Measurements from ENCODE around the gene TRIP13.

Gene TRIP13

GRCh38 chr5:882253-883183 is 10.2 kb upstream of the TRIP13 start:
- no peak for TF ChIP-seq CTCF (IDR thresholded peaks at IDR 0.05)

GRCh38 chr5:883475-884181 is 9.1 kb upstream of the TRIP13 start:
- no peak for TF ChIP-seq CTCF (IDR thresholded peaks at IDR 0.05)

- TF ChIP-seq CTCF (IDR thresholded peaks at IDR 0.05), result no peak
Observed at GRCh38 chr5:884345-885126, 8.1 kb upstream of the TRIP13 start.

GRCh38 chr5:885127-885442 is 7.6 kb upstream of the TRIP13 start:
- TF ChIP-seq CTCF (IDR thresholded peaks at IDR 0.05), result no peak

GRCh38 chr5:885529-885928 is 7.2 kb upstream of the TRIP13 start:
- no peak for TF ChIP-seq CTCF (IDR thresholded peaks at IDR 0.05)

- TF ChIP-seq CTCF (IDR thresholded peaks at IDR 0.05), result no peak
Observed at GRCh38 chr5:886036-886435, 6.6 kb upstream of the TRIP13 start.

- no peak for TF ChIP-seq CTCF (IDR thresholded peaks at IDR 0.05)
Observed at GRCh38 chr5:886716-887325, 5.9 kb upstream of the TRIP13 start.
